ENCODE data around the gene PFKP.

The PFKP gene

GRCh38 chr10:3036155-3037021 lies 31.0 kb upstream of the PFKP start:
- Histone ChIP-seq H3K4me1 (ENCODE audit: insufficient read depth, low read length) (no peaks in the 10 kb centered on the region), H3K4me2 (ENCODE audit: insufficient read depth, low read length) (no peak overlapping the region), H3K27me3 (ENCODE audit: insufficient read depth, low read length, poor library complexity) (no peaks in the 10 kb centered on the region), H2AFZ (ENCODE audit: low read depth, low read length) (no peak overlapping the region), H3K27ac (ENCODE audit: low read length) (no peak overlapping the region), H3K79me2 (ENCODE audit: insufficient read depth, low read length) (no peaks in the 10 kb centered on the region), H3K9me3 (ENCODE audit: insufficient read depth, low read length, severe bottlenecking) (peaks cover 8% of the 10 kb centered on the region), H3K9ac (ENCODE audit: low read depth, low read length) (no peak overlapping the region), H3K4me3 (ENCODE audit: low read depth in 1 of 2, low read length in 2 of 2) (no peak overlapping the region), H4K20me1 (ENCODE audit: insufficient read depth, low read length) (no peaks in the 10 kb centered on the region), H3K36me3 (ENCODE audit: insufficient read depth, low read length) (no peaks in the 10 kb centered on the region)
- DNase-seq (no peak), ATAC-seq (ENCODE audit: insufficient read depth, low read depth) (no peak)
- TF ChIP-seq CTCF (IDR thresholded peaks at IDR 0.05; ENCODE audit: borderline replicate concordance, extremely low read depth, low read length, poor library complexity, severe bottlenecking) (no peak), EZH2 (IDR thresholded peaks at IDR 0.05; ENCODE audit: borderline replicate concordance, low read depth, low read length, severe bottlenecking) (no peak)

DNA sequence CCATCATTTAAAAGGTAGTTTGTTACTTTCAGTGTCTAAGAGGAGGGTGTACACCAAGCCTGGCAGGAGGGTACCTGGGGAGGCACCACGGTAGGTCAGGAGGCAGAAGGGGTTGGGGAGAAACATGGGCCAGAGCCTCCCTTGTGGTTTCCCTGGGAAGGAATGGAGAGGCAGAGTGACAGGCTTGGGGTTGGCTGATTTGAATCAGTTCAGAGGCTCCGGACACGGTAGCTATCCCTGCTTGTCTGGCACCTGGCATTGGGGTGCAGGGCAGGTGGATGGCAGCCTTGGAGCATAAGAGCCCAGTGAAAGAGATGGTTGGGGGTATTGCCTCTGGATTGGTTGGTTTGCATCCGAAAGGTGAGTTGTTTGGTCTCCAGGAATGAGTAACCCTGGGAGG lies 30.2 kb upstream of the PFKP start:
- DNase-seq (no peak), ATAC-seq (ENCODE audit: insufficient read depth, low read depth) (no peak)
- Histone ChIP-seq H4K20me1 (ENCODE audit: insufficient read depth, low read length) (no peaks in the 10 kb centered on the region), H3K9me3 (ENCODE audit: insufficient read depth, low read length, severe bottlenecking) (peaks cover 8% of the 10 kb centered on the region), H2AFZ (ENCODE audit: low read depth, low read length) (no peak overlapping the region), H3K79me2 (ENCODE audit: insufficient read depth, low read length) (no peaks in the 10 kb centered on the region), H3K9ac (ENCODE audit: low read depth, low read length) (no peak overlapping the region), H3K27ac (ENCODE audit: low read length) (no peak overlapping the region), H3K4me3 (ENCODE audit: low read depth in 1 of 2, low read length in 2 of 2) (no peak overlapping the region), H3K4me1 (ENCODE audit: insufficient read depth, low read length) (no peaks in the 10 kb centered on the region), H3K36me3 (ENCODE audit: insufficient read depth, low read length) (no peaks in the 10 kb centered on the region), H3K27me3 (ENCODE audit: insufficient read depth, low read length, poor library complexity) (no peaks in the 10 kb centered on the region), H3K4me2 (ENCODE audit: insufficient read depth, low read length) (no peak overlapping the region)
- TF ChIP-seq CTCF (IDR thresholded peaks at IDR 0.05; ENCODE audit: borderline replicate concordance, extremely low read depth, low read length, poor library complexity, severe bottlenecking) (no peak), EZH2 (IDR thresholded peaks at IDR 0.05; ENCODE audit: borderline replicate concordance, low read depth, low read length, severe bottlenecking) (no peak)

DNA sequence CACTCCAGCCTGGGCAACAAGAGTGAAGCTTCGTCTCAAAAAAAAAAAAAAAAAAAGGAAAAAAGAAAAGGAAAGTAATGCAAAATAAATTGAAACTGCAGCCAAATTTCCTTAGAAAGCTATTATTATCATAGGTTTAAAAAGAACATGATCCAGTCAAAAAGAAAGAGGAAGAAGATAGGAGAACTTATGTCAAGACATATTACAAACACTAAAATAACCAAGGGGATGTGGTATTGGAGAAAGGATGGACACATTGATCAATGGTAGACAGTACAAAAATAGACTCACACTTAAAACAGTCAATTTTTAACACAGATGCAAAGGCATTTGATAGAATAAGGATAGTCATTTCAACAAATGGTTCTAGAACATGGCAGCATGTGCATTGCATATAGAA lies 27.3 kb upstream of the PFKP start:
- TF ChIP-seq EZH2 (IDR thresholded peaks at IDR 0.05; ENCODE audit: borderline replicate concordance, low read depth, low read length, severe bottlenecking) (no peak), CTCF (IDR thresholded peaks at IDR 0.05; ENCODE audit: borderline replicate concordance, extremely low read depth, low read length, poor library complexity, severe bottlenecking) (no peak)
- Histone ChIP-seq H3K27ac (ENCODE audit: low read length) (no peak overlapping the region), H3K9me3 (ENCODE audit: insufficient read depth, low read length, severe bottlenecking) (peaks cover 8% of the 10 kb centered on the region), H3K27me3 (ENCODE audit: insufficient read depth, low read length, poor library complexity) (no peaks in the 10 kb centered on the region), H4K20me1 (ENCODE audit: insufficient read depth, low read length) (no peaks in the 10 kb centered on the region), H3K9ac (ENCODE audit: low read depth, low read length) (no peak overlapping the region), H2AFZ (ENCODE audit: low read depth, low read length) (no peak overlapping the region), H3K4me3 (ENCODE audit: low read depth in 1 of 2, low read length in 2 of 2) (no peak overlapping the region), H3K79me2 (ENCODE audit: insufficient read depth, low read length) (no peaks in the 10 kb centered on the region), H3K4me1 (ENCODE audit: insufficient read depth, low read length) (no peaks in the 10 kb centered on the region), H3K36me3 (ENCODE audit: insufficient read depth, low read length) (no peaks in the 10 kb centered on the region), H3K4me2 (ENCODE audit: insufficient read depth, low read length) (no peak overlapping the region)
- no peak for DNase-seq
- ATAC-seq (ENCODE audit: insufficient read depth, low read depth): no peak
